T-helper 2 cell (primary cell): ENCODE results near the gene UQCR11.

Experiments used
- DNase-seq, 5 experiments: peaks; one replicate each; pipeline versions ENCODE4 v3.0.0 to v3.0.0-alpha.2; 2012 to 2022

UQCR11 gene

DNA sequence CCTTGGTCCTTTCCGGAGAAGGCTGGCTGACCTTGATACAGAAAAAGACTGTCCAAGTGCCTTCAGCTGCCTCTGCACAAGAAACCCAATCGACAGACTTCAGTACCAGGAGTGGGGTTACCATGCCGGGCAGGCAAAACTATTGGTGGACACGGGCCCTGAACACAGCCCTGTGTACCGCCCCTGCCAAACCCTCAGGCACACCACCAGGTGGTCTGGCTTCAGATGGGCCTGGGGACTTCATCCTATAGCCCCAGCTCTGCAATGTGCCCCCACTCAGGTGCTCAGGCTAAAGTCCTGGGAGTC, 29.6 kb upstream of the UQCR11 start:
- DNase-seq = no peak

DNA sequence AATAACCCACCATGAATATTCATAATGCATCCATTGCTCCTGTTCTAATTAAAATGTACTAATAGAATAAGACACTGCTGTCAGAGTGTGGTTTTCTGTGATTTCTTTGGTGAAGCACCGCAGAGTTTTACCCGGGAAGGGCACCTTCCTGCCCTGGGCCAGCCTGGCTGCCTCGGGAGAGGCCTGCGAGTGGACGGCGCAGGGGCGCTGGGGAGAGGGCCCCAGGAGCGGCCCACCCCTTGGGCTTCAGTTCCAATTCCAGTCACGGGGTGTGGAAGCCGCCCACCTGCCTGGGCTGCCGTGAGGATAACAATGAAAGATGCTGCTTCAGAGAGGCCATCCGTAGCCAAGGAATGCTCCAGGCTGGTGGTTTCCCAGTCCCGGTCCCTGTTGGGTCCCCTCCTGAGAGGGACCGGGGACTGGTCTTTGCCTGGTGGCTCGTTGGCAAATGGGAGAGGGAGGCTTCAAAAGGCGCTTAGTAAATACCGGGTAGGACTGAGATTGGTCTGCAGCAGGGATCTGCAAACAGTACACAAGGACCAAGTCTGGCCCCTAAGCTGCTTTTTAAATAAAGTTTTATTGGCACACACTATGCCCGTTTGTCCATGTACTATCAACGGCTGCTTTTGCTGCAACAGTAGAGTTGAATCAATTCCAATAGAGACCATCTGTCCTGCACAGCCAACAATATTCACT, 29.1 kb upstream of the UQCR11 start:
- no peak for DNase-seq

- DNase-seq = no peak
Measured at GRCh38 chr19:1633269-1633826, 28.1 kb upstream of the UQCR11 start.

GRCh38 chr19:1632462-1633268, 27.4 kb upstream of the UQCR11 start:
- DNase-seq = no peak

DNA sequence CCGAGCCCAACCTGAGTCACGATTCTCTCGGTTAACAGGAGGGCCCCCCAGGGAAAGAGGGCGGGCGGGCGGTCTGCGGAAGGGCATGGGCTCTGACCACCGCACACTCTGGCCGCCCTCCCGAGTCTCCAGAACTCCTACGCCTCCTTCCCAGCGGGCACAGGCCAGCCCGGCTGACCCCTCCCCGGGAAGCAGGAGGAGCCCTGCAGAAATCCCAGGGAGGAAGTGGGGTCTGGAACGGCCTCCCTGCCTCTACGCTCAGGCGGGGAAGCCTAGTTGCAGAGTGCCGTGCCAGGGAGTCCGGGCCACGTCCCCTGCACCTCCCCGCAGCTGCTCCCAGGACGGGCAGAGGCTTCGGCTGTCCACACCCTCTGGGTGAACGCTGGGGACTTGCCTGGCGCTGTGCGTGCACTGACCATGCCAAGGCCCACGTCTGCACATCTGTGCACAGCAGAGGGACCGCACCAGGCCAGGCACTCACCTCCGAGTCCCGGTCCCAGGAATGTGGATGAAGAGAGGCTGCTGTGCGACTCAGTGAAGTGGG, 26.4 kb upstream of the UQCR11 start:
- no peak for DNase-seq

- DNase-seq = no peak
Measured at GRCh38 chr19:1630811-1631210, 25.5 kb upstream of the UQCR11 start.

DNA sequence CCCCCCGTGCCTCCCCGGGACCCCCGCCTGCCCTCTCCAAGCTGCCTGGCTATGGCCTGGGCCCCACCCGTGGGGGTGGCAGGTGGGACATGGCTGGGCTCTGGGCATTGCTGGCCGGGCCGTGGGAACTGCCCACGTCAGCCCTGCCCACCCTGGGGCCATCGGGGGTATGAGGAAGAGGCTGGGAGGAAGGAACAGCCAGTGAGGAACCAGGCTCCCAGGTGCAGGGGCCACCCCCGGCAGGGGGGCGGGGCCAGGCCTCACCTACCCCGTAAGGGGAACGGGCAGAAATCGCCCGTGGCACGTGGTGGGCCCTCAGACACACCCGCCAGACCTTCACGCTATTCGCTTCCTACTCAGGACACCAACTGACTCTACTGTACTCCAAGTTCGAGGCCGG, 24.8 kb upstream of the UQCR11 start:
- no peak for DNase-seq

DNA sequence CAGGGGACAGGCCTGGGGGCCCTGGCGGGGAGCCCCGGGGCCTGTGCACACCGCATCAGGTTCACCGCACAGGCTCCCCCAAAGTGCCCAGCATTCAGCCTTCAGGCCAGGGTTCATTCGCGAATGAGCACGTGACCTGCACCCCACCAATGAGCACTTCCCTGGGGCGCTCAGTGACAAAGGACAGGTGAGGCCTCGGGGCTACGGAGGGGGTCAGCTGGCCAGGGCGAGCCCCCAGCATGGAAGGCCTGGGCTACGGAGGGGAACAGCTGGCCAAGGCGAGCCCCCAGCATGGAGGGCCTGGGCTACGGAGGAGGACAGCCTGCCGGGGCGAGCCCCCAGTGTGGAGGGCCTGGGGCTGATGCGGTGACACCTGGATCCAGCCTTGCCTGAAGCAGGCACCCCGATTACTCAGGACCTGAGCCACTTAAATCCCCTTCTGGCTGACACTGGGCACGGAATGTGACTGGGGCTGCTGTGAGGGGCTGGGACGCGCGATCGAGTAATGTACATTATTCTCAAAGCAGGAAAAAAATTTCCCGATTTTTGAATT, 24.1 kb upstream of the UQCR11 start:
- DNase-seq = no peak

DNA sequence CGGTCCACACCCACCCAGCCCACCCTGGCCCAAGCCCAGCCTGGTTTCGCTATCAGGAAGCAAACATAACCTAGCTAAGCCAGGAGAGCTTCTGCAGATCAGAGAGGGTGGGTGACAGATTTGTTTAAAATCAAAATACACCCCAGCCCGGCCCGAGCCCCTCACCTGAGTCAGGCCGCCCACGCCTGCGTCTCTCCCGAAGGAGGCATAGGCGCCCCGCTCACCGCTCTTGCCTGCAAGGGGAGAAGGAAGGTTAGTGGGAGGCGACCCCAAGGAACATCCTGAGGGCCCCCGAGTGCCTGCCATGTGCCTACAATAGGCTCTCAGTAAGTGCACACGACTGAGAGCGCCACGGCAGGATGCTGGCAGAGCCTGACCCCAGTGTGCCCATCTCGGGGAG, 21.9 kb upstream of the UQCR11 start:
- DNase-seq = no peak

DNA sequence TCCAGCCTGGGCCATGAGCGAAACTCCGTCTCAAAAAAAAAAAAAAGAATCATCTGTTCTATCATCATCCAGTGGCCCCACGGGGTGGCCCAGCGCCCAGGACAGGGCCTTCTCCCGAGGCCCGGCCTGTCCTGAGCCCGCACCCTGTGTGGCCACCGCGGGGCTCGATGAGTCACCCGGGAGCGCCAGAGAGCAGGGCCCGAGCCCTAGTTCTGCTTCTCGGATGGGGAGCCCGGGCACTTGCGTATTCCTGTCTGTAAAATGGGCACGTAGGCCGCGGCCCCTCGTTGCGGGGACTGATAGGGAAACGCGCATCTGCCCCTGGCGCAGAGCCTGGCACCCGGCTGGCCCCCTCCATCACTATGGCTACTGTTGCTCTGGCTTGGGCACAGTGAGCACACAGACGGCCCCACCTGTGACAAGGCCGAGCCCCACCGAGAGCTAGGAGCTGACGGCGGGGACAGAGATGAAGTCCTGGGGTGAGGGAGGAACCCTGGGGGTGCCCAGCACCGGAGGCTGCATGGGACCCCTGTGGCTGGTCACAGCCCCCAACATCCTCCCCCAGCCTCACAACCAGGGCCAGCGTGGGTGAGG, 21.3 kb upstream of the UQCR11 start:
- no peak for DNase-seq

GRCh38 chr19:1624458-1624857, 19.2 kb upstream of the UQCR11 start:
- peak in 3 of 5 experiments; percentile 9 to 52 (median 28) for DNase-seq

DNA sequence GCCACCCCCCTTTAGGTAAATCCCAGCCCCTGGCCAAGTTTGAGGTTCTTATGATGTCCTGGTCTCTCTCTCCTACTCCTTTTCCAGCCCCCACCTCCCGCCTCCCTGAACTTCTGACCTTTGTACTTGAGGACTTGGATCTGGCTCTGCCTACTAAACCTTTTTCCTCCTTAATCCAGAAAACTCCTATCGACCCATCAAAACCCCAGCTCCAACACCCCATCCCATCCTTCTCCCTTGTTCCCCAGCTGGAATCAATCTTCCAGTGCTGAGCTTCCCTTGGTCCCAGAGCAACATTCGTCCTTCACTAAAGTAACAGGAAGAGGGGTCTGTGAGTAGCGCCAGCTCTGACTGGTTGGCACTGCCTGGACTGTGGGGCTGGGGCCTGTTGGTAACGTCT, 17.3 kb upstream of the UQCR11 start:
- no peak for DNase-seq

DNA sequence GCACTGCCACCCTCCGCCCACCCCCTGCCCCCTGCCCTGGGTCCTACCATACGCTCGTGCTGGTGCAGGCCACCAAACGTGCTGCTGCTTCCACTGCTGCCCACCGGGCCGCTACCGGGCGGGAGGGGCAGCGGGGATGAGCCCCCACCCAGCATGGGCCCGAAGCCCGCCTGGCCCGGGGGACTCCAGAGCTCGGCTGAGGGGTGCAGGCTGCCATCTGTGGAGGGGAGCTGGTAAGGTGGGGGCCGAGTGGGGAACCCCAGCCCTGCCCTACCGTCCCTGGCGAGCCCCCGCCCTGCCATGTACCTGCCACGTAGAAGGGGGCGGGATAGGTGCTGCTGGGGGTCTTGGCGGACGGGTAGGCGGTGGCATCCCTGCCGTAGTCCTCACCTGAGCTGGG, 16.7 kb upstream of the UQCR11 start:
- DNase-seq = no peak

GRCh38 chr19:1621574-1621973, 16.3 kb upstream of the UQCR11 start:
- no peak for DNase-seq

DNA sequence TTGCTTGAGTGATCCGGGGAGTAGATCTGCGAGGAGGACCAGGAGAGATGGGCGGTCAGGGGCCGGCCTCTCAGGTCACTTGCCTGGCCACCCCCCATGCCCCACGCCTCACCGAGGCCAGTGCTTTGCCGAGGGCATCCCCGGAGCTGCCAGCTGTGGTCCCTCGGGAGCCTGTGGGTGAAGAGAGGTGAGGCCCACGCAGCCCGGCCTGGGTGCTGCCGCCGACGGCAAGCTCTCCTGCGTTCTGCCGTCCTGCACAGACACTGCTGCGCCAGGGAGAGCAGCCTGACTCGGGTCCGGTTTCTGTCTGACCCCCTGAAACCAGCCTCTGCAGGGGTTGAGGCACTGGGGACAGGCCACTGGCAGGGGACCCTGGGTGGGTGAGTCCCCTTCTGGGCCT, 15.8 kb upstream of the UQCR11 start:
- DNase-seq = no peak

DNA sequence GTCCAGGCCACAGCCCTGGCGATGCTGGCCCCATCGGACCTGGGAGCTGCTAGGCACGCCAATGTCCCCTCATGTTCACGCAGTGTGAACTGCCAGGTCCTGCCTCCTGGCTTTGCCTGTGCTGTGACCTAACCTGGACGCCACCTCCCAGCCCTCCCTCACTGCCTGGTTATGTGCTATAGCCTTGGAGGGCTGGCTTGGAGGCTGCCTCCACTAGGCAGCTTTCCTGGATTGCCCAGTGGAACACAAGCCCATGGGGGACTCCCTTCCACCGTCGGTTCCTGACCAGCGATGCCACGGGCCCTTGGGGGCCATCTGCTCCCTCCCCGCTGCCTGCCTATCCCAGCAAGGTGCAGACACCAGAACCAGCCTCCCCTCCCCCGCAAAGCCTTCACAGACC, 15.2 kb upstream of the UQCR11 start:
- DNase-seq = no peak

DNA sequence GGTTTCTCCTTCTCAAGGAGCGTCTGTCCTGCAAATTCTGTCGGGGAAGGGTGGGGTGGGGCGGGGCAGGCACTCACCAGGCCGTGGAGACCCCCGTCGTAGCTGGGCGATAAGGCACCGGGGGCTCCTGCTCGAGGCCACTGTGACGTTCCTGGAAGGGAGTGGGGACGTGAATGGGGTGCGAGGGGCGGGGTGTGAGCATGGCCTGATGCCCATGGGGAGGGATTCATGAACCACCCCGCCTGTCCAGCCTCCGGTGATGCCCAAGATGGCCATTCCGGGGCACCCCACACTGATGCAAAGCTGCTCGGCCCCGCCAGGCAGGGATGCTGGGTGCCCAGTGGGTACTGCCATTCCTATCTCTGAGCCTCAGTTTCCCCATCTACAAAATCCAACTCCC, 14.4 kb upstream of the UQCR11 start:
- no peak for DNase-seq

DNA sequence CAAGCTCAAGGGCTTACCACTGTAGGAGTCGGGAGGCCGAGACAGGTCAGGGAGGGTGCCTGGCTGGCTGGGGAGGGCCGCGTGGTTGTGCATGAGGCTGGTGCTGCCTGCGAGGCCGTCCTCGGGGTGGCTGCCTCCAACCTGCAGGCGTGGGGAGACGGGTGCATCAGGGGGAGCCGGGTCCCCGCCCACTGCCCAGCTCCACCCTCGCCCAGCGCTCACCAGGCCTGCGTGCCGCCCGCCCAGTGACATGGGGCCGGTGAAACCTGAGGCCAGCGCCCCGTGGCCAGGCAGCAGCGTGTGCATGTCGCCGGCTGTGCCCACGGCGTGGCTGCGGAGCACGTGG, 13.8 kb upstream of the UQCR11 start:
- DNase-seq = no peak

- DNase-seq = peak in 1 of 5 experiments; percentile 30
Measured at GRCh38 chr19:1618157-1619093, 13.2 kb upstream of the UQCR11 start.

- DNase-seq = no peak
Measured at GRCh38 chr19:1616875-1617274, 11.6 kb upstream of the UQCR11 start.

DNA sequence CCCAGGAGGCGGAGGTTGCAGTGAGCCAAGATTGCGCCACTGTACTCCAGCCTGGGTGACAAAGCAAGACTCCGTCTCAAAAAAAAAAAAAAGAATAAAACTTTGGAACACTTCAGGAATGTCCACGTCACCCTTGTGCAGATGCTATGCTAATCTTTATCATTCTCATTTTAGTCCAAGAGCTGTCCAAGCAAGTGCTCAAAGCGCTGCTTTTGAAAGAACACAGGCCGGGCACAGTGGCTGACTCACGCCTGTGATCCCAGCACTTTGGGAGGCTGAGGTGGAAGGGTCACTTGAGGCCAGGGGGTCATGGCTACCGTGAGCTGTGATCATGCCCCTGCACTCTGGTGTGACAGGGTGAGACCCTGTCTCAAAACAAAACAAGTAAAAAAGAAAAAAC, 11.1 kb upstream of the UQCR11 start:
- DNase-seq = no peak

DNA sequence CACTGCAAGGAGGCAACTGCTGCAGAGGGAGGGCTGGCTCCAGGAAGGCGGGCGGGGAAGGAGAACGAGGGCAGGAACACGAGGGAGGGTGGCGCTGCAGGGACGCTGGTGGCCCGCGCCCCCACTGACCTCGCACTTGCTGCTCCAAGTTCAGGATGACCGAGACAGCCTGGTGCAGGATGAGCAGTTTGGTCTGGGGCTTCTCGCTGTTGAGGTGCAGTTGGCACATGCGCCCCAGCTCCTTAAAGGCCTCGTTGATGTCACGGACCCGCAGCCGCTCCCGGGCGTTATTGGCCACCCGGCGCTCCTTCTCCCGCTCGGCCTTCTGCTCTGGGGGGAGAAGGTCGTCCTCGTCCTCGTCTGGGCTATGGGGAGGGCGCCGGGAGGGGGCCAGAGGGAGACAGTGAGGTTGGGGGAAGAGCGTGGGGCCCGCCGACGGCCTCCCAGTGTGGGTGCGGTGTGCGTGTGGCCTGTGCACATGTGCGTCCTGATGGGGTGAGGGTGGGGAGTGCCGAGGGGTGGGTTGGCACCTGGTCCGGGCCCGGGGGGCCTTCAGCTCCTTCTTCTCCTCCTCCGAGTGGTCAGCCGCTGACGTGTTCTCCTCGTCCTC, 10.0 kb upstream of the UQCR11 start:
- no peak for DNase-seq
